Stimulated activated naive CD4-positive, alpha-beta T cell (primary cell): ENCODE data around the gene MORN5.

Experiments used
- DNase-seq, 6 experiments: peaks; one replicate each; lab custom pipeline; 2025; lab: John Stamatoyannopoulos, UW

MORN5 gene

GRCh38 chr9:122216138-122216797 is 56.6 kb downstream of the MORN5 start:
- DNase-seq, result no peak

GRCh38 chr9:122216798-122217418 is 57.2 kb downstream of the MORN5 start:
- DNase-seq, result no peak

GRCh38 chr9:122217640-122218039 is 57.9 kb downstream of the MORN5 start:
- DNase-seq, result no peak

- no peak for DNase-seq
These were observed 58.6 kb downstream of the MORN5 start for GRCh38 chr9:122218071-122218934.

GRCh38 chr9:122218935-122219855 is 59.5 kb downstream of the MORN5 start:
- DNase-seq, result no peak

- no peak for DNase-seq
These were observed 60.4 kb downstream of the MORN5 start for GRCh38 chr9:122219856-122220672.

GRCh38 chr9:122220673-122221182 is 61.0 kb downstream of the MORN5 start:
- no peak for DNase-seq

- DNase-seq, result no peak
These were observed 61.6 kb downstream of the MORN5 start for GRCh38 chr9:122221183-122221811.

- no peak for DNase-seq
These were observed 63.1 kb downstream of the MORN5 start for GRCh38 chr9:122222791-122223190.

- no peak for DNase-seq
These were observed 63.7 kb downstream of the MORN5 start for GRCh38 chr9:122223435-122223834.

GRCh38 chr9:122225312-122226141 is 65.8 kb downstream of the MORN5 start:
- no peak for DNase-seq

- no peak for DNase-seq
These were observed 66.5 kb downstream of the MORN5 start for GRCh38 chr9:122226142-122226757.

- no peak for DNase-seq
These were observed 67.3 kb downstream of the MORN5 start for GRCh38 chr9:122226758-122227574.

GRCh38 chr9:122227575-122227900 is 67.8 kb downstream of the MORN5 start:
- no peak for DNase-seq

- no peak for DNase-seq
These were observed 68.5 kb downstream of the MORN5 start for GRCh38 chr9:122228191-122228567.

GRCh38 chr9:122228568-122229484 is 69.1 kb downstream of the MORN5 start, which contains the start of gene LHX6:
LHX6 (minus strand) TSS chr9:122228957; CDS start chr9:122228740, 217 bp downstream.
- DNase-seq, result no peak

- DNase-seq, result no peak
These were observed 69.8 kb downstream of the MORN5 start for GRCh38 chr9:122229485-122229837.
